ENCODE measurements around the gene DNER.

GRCh38 chr2:229731916-229732315 is 17.6 kb upstream of the DNER start:
- TF ChIP-seq CTCF (optimal IDR thresholded peaks at IDR 0.05 in 1 of 3, IDR thresholded peaks at IDR 0.05 in 1 of 3, conservative IDR thresholded peaks at IDR 0.05 in 1 of 3; ENCODE audit: extremely low read depth in 1 of 3, insufficient read depth in 2 of 3, low read length in 3 of 3) (no peak), EZH2 (IDR thresholded peaks at IDR 0.05; ENCODE audit: low read length) (no peak)

Data from keratinocyte (primary cell).